NCI-H226 (cell line): ENCODE measurements around the gene IL15.
"Not testable (repeated sequence)": the region's sequence is repeated elsewhere in the genome, so short reads cannot be mapped to it uniquely, and the experiment has no call there.

Source experiments
- DNase-seq: peaks from one replicate; pipeline ENCODE4 v3.0.0-alpha.2; 2015

IL15 gene

DNA sequence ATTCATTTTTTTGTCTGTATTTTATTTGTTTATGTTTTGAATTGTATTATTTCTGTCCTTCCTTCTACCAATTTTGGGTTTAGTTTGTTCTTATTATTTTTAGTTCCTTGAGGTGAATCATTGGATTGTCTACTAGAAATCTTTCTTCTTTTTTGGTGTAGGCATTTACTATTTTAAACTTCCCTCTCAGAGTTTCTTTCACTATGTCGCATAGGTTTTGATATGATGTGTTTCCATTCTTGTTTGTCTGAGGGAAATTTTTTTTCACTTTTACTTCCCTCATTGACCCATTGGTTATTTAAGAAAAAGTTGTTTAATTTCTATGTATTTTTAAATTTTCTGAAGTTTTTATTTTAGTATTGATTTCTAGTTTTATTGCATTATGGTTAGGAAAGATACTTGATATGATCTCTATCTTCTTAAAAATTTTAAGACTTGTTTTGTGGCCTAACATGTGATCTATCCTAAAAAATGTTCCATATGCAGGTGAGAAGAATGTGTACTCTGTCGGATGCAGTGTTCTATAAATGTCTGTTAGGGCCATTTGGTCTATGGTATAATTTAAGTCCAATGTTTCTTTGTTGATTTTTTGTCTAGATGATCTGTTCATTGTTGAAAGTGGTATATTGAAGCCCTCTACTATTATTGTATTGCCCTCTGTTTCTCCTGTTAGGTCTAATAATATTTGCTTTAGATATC, 68.8 kb downstream of the IL15 start:
- DNase-seq: no peak

DNA sequence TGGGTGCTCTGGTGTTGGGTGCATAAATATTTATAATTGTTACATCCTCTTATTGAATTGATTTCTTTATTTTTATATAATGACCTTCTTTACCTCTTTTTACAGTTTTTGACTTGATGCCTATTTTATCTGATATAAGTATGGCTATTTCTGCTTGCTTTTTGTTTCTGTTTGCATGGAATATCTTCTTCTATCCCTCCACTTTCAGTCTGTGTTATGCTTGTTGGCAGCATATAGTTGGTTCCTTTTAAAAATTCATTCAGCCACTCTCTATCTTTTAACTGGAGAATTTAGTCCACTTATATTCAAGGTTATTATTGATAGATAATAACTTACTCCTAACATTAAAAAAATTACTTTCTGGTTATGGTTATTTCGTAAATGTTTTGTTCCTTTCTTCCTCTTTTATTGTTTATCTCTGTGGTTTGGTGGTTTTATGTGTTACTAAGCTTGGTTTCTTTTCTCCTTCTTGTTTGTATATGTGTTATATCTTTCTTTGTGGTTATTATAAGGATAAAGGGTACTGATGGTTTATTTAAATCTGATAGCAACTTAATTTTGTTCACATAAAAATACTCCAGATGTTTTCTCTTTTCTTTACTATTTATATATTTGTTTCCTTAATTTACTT, 69.5 kb downstream of the IL15 start:
- no peak for DNase-seq

DNA sequence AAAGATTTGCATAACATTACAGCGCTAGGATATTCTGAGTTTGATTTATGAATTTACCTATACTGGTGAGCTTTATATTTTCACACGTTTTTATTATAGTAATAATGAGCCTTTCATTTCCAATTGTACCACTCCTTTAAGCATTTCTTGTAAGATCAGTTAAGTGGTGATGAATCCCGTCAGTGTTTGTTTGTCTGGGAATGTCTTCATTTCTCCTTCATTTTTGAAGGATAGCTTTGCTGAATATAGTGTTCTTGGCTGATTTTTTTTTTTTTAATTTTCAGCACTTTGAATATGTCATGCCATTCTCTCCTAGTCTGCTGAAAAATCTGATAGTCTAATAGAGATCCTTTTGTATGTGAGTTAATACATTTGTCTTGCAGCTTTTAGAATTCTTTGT, 70.1 kb downstream of the IL15 start:
- DNase-seq: no peak

DNA sequence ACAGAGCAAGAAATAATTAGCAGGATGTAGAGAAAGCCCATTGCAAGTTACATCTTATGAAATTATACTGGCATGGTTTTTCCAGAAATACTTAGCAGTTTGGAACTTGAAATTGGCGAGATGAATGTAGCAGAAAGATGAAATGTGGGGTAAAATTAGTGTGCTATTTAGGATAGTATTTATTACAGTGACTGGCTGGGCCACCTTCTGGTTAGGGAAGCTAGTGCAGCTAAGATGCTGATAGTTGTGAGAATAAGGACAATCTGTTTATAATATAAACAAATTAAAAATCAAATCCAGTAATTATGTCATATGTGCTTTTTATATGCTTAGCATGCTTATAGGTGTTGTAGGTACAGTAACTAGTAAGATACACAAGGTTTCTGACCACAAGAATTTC, 74.8 kb downstream of the IL15 start:
- no peak for DNase-seq

DNA sequence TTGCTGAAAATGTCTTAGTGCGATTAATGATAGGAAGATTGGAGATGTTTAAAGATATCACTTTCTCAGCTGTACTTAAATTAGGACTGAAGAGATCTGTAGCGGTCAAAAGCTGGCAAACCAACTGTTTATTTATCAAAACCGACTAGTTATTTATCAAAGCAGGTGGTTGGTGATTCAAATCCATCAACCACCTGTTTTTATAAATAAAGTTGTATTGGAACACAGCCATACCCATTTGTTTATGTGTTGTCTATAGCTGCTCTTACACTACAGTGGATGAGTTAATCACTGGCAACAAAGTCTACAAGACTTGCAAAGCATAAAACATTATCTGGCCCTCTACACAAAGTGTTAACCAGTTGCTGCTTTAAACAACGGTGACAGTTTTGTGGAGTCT, 76.8 kb downstream of the IL15 start:
- no peak for DNase-seq

DNA sequence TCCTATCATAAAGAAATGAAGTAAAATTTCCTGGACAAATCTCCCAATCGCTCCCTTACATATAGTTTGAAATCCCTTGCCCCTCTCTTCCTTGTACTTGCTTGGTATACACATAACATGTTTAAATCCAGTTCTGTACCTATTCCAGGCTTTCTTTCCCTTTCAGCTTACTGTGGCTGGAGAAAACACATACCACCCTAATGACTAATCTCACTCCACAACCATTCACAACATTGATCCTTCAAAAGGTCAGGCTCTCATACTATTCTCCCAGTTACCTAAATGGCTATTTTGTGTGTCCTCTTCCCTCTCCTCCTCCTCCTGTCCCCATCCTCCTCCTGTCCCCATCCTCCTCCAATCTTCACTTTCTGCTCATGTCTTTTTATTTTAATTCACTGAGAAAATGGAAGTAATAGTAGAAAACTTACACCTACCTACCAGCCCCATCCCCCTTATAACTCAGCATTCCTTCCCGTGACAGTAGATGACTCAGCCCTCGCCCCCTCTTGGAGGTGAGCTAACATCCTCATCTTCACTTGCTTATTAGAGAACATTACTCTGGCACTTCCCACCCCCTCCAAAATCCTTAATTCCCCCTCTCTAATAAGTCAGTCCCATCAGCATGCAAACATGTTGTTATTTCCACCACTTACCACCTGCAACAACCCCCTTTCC, 77.5 kb downstream of the IL15 start:
- peak; percentile 52 for DNase-seq

DNA sequence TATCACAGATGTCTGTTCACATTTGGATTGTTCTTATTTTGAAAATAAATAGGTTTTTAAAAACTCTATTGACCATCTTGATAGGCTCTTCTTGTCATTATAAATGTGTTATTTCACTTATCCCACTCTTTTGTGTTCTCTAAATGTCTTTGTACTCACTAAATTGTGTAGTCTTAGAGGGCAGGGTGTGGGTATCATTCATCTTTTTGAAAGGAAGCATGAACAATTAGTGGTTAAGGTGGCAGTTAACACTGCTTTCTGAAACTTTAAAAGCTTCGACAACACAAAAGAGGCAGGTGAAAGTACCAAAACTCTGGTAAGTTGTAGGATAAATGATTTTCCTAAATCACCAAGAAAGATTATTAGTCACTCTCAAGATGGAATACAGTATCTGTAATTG, 83.2 kb downstream of the IL15 start:
- DNase-seq: no peak

DNA sequence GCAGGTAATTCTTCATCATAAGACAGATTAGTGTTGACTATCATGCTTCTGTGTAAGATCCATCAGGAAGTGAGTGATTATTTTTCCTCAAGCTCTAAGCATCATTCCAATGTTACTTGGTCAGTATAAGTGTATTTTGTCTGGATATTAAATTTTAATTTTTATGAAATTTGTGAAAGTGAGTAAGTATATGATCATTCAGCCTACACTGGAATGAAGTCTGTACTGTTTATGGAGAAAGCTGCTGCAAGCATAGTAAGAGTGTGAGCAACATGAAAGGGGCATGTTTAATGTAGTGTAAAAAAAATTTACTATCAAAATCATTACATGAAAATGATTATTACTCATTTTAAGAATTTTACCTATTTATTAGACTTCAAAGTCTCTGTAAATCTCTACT, 84.8 kb downstream of the IL15 start:
- DNase-seq: no peak

DNA sequence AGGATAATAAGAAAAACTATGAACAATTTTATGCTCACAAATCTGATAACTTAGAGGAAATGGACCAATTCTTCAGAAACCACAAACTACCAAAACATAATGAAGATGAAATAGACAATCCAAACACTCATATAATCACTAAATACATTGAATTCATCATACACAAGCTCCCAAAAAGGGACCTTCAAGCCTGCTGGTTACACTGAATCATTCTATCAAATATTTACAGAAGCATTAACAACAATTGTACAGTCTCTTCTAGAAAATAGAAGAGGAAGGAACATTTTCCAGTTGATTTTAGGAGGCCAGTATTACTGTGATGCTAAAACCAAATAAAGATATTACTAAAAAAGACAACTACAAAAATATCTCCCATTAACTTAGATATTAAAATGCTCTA, 88.3 kb downstream of the IL15 start:
- no peak for DNase-seq

DNA sequence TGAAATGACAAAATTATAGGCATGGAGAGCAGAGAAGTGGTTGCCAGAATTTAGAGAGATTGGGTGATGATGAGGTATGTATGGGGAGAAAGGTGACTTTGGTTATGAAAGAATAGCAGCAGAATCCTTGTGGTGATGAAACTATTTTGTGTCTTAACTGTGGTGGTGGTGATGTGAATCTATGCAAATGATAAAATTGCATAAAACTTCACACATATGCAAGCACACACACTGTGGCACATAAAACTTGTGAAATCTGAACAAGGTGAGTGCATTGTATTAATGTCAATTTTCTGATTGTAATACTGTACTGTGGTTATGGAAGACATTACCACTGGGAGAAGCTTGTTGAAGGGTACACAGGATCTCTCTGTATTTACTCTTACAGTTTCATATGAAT, 91.0 kb downstream of the IL15 start:
- no peak for DNase-seq

DNA sequence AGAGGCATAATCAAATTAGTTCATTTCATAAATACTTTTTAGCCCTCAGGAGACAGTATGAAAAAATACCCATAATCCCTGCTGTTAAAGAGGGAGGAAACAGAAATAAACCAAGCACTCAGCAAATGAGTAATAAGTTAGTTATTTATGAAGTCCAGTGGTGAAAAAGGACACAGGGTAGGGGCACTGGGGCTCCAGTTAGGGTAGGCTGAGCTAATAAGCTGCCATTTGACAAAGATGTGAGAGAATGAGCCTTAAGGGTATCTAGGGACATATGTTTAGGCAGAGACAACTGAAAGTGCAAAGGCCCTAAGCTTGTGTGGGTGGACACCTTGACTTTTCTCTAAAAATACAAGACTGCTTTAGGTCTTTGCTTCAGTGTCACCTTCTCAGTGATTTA, 94.4 kb downstream of the IL15 start:
- peak; percentile 13 for DNase-seq

DNA sequence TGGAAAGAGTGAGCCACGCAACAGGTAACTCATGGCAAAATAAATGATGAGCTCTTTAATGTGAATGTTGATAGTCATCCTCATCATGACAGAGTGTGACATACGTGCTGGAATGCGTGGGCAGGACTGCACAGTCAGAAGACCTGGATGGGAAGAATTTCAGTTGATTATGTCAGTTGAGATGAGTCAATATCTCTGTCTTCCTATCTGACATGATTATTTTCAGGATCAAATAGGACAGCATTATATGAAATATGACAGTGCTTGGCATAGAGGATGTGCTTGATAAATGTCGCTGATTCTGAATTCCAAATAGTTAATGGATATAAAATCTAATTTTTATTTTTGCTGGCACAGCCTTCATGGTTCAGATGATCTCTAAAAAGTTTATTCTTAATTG, 95.1 kb downstream of the IL15 start:
- peak; percentile 60 for DNase-seq

DNA sequence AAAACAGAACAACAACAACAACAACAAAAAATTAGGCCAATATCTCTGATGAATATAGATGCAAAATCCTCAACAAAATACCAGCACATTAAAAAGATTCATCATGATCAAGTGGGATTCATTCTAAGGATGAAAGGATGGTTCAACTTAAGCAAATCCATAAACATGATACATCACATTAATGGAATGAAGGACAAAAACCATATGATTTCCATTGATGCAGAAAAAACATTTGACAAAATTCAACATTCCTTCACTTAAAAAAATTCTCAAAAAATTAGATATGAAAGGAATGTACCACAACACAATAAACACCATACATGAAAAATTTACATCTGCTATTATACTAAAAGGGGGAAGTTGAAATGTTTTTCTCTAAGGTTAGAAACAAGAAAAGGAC, 103.3 kb downstream of the IL15 start:
- DNase-seq: no peak

DNA sequence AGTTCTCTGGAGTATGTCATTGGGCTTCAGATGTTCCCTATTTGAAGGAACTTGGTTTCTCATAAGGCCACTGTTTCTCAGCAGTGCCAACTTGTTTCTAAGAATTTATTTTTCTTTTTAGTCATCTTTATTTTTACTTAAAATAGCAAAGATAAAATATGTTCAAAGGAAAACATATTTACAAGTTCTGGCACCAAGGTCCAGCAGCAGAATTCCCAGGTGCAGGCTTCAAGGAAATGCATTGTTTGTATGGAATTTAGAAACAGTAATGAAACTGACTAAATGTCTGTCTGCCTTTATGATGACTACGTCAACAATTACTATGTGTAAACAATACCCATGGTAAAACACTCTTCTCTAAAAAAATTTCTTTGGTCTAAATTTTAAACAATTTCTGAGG, 109.6 kb downstream of the IL15 start:
- DNase-seq: no peak

DNA sequence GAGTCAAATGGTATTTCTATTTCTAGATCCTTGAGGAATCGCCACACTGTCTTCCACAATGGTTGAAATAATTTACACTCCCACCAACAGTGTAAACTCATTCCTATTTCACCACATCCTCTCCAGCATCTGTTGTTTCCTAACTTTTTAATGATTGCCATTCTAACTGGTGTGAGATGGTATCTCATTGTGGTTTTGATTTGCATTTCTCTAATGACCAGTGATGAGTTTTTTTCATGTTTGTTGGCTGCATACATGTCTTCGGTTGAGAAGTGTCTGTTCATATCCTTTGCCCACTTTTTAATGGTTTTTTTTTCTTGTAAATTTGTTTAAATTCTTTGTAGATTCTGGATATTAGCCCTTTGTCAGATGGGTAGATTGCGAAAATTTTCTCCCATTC, 115.4 kb downstream of the IL15 start:
- not testable (repeated sequence) for DNase-seq

DNA sequence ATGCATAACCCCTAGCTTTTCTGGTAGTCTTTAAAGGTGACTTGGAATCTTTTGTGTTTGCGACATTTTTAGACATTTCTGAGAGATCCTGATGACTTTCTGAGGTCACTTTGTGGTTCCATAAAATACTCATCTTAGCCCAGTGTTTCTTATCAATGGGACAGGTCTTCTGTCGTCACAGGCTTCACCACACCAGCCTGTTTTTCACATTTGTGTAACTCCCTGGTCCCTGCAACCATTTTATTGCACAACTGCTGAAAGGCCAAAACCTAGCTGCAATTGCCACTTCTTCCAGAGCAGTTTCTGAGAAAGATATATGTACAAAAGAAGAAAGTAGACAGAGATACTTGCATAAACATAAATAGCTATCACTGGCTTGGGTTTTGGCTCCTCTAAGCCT, 120.9 kb downstream of the IL15 start:
- no peak for DNase-seq

DNA sequence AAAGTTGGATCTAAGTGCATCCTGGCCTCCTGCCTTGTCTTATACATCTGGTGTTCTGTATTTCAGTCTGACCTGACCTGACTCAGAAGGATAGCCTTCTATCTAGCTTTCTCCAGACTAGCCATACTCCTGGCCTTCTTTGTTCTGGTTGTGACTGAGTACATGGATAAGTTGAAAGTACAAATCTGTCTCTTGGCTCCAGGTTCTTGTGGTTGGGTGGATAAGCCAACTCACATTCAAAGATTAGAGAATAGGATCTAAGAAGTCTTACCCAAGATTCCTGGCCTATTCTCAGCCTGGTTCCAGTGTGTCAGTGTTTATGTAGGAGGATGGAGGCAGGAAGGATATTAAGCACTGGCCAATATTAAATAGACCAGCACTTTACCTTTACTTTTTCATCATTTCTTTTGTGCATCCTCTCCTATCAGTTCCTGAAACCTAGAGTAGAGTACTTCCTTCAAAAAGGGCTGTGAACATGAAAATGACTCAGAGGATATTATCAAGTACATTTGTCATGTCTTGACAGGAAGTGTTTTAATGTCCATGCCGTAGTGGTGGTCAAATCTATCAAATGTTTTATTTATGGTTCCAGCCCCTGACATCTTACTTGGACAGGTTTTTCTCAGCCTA, 123.5 kb downstream of the IL15 start:
- peak; percentile 75 for DNase-seq

DNA sequence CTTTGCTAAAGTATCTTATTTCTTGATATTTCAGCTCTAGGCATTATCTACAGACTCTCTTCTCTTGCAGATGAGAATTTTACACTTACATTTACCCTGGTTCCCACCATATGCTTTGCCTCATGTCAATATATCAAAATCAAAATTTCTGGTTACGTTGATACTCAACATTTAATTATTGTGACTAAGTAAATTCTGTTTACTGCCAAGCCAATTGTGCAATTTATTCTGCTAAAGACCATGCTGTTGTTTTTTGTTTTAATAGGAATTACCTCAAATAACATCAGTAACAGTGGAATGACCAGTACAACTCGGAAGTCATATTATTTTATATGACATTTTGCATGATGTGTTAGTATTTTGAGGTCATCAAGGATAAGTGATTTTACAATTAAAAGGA, 125.5 kb downstream of the IL15 start:
- DNase-seq: no peak

DNA sequence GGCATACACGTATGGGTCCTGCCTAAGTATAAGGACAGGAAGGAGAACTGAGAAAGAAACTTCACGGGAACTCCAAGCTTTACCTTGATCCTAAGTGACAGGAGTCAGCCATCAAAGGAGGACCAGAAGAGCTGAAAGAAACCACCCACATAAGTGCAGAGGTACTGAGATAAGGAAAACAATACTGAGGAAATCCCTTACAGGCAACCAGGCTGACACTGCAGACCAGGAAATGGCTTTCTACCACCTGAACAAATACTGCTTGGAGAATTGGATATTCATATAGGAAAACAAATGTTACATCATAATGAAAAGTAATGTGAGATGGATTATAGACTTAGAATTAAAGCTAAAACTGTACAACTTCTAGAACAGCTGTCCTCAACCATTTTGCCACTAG, 127.0 kb downstream of the IL15 start:
- no peak for DNase-seq

DNA sequence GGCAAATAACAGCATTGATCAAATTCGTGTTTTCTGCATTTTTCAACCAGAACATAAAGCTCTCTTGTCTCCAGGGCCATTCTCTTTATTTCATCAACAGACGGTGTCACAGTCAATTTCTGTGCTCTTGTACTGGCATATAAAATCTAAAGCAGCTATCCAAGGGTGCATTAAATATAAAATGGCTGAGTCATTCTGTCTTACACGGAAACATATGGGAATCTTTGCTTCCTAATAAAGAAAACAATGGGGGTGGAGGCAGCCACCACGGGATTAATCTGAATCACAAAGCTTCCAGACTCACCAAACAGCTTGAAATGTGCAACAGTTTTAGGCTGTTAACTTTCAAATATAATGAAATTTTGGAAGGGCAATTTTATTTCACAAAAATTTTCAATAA, 132.6 kb downstream of the IL15 start:
- DNase-seq: no peak

DNA sequence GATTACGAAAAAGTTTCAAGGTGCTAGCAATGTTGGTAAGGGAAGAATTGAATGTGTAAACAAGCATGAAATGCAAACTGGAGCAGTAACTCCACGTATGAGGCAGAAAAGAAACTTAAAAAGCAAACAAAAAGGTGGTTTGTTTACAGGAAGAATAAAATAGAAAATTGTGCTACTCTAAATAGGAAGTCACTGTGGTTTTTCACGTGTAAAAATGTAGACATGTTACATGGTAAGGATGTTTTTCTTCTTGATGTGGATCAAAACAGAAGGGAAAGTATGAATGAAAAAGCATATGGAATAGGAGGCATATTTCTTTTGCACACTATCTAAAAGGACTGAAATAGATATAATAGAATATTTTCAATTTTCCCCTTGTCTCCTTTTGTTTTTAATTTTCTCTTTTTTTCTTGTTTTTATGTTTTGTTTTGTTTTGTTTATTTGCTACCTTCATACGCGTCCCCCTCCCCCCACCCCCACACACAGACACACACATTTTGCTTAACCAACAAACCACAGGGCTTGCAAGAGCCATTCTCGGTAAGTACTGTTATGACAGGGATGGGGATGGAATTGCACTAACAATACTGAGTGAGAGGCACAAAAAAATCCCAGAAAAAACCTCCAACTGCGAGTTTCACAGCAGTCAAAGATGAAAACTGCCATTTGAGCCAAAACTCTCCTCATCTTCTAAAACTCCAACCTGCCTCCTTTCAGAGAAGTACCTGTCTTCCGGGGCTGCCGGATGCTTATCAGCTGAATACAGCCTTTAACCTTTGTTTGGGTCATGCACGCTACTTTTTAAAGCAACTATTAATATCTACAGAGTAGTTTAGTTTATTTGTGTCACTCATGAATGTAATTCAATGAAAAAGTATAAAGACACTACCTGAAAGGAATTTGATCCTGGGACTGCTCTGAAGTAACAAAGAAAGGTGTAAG, 135.8 kb downstream of the IL15 start:
- no peak for DNase-seq

DNA sequence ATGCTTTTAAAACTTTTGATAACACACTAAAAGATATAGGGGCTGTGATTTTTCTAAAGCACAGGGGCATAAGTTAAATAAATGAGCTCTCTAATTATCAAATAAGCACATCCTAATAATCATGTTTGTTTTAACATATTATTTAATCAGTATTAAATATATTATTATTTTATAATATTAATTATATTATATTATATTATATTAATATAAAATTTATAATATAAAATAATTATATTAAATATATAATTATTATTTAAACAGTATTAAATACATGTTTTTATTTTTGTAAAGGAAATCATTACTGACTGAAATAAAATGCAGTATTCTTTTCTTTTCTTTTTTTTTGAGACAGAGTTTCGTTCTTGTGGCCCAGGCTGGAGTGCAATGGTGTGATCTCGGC, 136.5 kb downstream of the IL15 start:
- no peak for DNase-seq

DNA sequence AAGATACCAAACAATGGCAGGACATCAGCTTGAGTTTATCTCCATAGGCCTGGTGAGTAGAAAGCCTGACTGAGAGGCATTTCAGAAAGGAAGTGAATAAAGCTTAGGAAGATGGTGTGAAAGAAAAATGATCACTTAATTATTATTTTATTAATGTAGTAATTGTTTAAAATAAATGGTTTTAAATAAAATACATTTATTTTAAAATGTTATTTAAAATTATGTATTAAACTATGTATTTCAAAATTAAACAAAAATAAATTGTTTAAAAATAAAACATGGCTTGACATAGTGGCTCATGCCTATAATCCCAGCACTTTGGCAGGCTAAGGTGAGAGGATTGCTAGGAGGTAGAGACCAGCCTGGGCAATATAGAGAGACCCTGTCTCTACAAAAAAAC, 145.8 kb downstream of the IL15 start:
- no peak for DNase-seq
